GOT3 (cell line): ENCODE data around the gene ATP2B1.

Source experiments
- DNase-seq: peaks from one replicate; lab custom pipeline; 2025; ENCODE audit warnings: mixed read lengths; lab: John Stamatoyannopoulos, UW

The ATP2B1 gene

DNA sequence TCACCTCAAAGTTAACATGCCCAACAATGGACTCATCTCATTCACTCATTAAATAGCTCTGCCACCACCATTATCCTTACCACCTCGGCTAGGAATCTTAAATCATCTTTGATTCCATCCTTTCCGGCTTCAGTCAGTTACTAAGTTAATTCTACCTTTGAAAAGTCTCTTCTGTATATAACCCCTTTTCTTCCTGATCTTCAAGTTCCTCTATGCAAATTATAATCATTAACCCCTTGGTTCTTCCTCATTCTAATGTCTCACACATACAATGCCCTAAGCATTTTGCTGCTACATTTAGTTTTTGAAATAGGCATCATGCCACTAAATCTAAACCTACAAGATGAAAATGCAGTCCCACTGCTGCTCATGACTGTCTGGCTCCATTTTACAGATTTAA lies 51.6 kb downstream of the ATP2B1 start:
- DNase-seq = no peak

DNA sequence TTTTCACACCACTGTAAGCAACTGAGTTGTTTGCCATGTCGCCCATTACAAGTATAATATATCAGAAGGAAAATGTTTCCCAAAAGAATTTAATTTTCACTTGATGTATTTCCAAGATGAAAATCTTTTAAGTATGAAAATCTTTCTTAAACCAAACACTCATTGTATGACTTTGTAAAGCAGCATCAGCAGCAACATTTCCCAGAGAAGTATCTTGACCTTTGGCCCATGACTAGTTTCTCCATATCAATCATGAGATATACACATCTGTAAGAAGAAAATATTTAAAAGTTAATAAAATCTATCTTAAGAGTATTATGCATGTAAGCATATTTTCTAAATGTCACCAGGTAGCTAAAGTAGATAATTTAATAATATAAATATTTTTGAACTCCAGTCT lies 52.8 kb downstream of the ATP2B1 start:
- DNase-seq = no peak

DNA sequence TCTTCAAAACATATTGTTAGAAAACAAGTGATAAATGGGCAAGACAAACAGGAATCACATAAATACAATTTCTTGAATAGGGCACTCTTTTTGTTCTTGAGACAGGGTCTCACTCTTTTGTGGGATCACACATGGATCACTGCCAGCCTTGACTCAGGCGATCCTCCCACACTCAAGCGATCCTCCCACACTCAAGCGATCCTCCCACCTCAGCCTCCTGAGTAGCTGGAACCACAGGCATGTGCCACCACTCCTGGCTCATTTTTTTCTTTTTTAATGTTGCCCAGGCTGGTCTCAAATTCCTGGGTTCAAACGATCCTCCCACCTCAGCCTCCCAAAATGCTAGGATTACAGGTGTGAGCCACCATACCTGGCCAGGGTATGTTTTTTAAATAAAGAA lies 57.4 kb downstream of the ATP2B1 start:
- DNase-seq = no peak

DNA sequence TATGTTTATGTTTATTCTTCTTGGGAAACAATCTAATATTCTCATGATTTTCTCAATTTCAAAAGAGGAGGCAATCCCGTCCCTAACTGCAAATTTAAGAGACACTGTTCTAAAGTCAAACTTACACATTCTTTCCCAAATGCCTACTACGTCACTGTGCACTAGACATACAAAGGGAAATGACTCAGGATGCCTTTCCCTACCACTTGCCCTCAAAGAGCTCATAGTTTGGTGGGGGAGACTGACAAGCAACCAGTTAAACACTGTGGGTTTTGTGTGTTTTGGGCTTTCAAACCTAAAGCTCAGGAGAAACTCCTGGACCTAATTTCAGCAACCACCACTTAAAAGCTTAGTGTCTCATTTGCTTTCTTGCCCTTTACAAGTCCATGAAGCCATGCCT lies 58.4 kb downstream of the ATP2B1 start:
- no peak for DNase-seq

DNA sequence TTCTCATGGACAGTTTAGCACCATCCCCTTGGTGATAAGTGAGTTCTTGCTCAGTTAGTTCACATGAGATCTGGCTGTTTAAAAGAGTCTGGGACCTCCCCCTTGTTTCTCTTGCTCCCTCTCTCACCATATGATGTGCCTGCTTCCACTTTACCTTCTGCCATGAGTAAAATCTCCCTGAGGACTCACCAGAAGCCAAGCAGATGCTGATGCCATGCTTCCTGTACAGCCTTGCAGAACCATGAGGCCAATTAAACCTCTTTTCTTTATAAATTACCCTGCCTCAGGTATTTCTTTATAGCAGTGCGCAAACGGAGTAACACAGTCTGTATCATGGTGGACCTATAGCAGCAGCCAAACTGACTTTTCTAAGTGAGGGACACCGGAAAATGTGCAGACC lies 58.8 kb downstream of the ATP2B1 start:
- no peak for DNase-seq

DNA sequence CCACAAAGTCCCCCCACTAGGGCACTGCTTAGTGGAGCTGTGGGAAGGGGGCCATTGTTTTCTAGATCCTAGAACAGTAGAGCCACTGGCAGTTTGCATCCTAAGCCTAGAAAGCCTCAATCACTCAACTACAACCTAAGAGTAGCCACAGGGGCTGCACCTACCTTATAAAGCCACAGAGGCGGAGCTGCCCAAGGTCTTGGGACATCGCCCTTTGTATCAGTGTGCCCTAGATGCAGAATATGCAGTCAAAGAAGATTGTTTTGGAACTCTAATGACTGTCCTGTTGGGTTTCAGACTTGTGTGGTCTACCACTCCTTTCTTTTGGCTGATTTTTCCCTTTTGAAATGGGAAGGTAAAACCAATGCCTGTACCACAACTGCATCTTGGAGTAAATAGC lies 59.5 kb downstream of the ATP2B1 start:
- no peak for DNase-seq

DNA sequence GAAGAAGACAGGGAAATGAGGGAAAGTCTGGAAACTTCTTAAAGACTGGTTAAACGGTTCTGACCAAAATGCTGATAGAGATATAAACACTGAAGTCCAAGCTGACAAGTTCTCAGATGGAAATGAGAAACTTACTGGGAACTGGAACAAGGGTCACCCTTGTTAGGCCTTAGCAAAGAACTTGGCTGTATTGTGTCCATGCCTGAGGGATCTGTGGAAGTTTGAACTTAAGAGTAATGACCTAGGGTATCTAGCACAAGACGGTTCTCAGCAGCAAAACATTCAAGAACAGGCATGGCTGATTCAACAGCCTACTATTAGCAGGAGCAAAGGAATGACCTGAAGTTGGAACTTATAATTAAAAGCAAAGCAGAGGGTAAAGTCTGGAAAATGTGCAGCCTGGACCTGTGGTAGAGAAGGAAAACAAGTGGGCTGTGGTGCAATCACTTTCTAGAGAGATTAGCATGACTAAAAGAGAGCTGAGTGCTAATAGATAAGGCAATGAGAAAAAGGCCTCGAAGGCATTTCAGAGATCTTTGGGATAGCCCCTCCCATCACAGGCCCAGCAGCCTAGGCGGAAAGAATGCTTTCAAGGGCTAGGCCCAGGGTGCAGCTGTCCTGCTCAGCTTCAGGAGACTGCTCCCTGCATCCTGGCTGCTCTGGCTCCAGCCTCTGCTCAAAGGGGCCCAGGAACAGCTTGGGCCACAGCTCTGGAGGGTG lies 60.3 kb downstream of the ATP2B1 start:
- DNase-seq = no peak

DNA sequence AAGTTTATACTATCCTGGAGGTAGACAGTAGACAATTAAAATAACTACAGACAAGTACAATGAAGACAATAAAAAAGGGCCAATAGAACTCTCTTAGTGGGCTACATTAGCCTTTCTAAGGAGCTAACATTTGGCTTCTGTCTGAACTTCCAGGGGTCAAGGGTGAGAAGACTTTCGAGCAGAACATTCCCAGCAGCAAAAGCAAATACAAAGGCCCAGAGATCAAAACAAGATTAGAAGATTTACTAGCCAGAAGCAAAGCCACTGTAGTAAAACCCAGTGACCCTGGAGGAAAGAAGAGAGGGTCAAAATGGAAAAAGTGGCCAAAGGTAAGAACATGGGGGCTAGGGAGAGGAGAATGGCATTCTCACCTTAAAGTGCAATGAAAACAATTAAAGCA lies 63.2 kb downstream of the ATP2B1 start:
- no peak for DNase-seq

DNA sequence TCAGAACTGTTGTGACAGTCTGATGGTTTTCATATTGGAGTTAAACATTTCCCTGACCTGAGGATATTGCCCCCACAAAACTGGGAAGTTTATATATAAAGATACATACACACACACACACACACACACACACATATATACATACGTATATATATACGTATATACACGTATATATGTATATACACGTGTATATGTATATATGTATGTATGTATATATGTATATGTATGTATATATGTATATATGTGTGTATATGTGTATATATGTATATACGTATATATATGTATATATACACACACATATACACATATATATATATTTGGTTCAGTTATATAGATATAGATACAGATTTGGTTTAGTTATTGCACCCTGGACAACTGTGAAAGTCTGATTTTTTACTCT lies 65.7 kb downstream of the ATP2B1 start:
- DNase-seq = no peak

DNA sequence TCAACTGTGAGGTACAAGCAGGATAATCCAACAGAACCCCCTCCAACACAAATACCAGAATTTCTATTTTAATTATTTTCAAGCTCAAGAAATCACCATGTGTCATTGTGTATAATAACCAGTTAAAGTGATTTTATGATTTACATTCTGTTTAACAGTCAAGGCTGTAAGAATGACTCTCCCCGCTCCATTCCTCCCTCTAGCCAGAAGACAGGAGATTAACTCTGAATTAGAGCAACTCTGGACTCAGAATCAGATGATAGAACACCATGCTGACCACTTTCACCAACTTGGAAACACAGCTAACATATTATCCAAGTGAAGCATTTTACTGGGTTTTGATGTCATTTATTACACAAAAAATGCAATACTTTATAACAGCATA lies 71.9 kb downstream of the ATP2B1 start:
- no peak for DNase-seq

DNA sequence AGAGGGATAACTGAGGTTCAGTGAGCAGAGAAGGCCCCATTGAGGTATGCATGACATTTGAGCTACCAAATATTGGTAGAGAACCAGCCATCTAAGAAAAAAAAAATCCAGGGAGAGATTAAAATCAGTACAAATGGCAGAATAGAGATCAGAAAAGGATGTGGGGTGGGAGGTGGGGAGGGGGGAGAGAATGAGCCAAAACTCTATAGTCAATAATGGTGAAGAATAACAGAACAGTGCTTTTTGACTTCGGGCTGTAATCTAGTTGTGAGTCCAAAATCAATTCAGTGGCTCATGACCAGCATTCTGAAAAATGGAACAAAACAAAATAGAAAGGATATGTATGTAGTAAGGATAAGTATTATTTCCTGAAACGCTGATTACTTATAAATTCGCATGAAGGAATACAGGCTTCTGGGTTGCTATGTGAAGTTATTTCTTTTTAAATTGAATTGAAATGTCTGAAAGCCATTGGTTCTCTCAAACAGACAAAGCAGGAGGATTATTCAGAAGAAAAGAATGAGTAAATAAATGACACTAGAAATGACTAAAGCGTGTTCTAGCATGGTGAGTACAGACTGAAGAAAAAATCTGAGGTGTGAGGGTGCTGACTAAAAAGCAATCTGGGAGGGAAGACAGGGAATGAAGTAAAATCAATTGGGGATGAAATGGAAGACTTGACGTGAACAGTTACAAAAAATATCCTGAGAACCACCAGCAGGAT lies 72.4 kb downstream of the ATP2B1 start:
- no peak for DNase-seq

DNA sequence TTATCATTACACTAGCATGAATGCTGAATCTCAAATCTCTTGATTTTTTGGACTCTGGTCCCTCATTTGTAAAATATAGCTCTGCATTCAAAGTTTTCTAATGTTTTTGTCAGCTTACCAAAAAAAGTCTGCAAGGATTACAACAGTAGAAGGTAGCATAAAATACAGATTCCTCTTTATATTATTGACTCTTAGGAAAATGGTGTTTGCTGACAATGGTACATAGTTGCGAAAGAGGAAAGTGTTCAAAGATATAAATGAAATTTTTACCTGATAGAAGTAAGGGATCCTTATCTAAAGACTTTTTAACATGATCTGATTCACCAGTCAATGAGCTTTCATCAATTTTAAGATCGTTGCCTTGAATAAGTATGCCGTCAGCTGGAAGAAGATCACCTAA lies 74.1 kb downstream of the ATP2B1 start:
- DNase-seq = no peak

DNA sequence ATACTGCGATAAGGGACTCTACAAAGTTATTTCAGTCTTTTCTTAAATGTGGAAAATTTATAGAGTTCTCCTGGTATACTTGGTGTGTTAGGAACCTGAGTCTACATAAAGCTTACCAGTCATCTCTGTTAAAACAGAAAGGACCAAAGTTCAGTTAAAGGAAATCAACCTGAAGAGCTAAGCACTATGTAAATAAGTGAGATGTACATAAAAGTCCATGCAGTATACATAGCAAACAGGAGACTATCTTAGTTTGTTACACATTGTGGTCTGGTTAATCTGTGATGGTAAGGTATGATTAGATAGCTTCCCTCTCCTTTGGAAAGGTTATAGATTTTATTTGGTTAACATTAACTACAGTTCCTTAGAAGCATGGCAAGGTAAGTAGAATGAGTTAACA lies 75.9 kb downstream of the ATP2B1 start:
- DNase-seq = no peak

DNA sequence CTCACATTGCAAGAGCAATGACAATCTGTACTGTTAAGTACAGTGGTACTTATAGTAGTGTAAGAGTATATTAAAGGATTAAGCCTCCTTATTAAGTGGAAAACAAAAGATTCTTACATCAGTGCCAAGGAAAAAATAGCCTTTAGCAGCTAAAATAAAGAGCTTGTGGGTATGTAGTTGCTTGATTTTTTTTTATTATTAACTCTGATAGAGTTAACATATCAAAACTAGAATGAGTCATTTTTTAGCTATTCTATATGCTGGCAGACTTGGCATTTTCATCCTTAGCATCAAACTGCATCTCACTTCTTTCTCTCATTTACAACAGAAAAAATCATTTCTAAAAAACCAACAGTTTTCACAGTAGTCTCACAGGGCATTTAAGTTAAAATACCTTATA lies 86.5 kb downstream of the ATP2B1 start:
- DNase-seq = no peak

DNA sequence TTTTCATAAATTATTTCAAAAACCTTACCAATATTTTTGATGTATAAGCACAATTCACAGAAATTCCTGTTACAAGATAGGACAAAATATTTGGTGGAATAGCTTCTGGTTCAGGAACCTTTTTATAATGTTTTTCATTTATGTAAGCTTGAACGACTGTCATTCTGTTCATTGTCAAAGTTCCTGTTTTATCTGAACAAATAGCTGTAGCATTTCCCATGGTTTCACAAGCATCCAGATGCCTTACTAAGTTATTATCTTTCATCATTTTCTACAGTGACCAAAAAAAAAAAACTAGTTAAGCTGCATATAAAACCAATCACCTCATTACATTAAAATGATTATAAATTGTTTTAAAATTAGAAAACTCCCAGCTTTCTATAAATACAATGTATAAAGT lies 87.1 kb downstream of the ATP2B1 start:
- no peak for DNase-seq

DNA sequence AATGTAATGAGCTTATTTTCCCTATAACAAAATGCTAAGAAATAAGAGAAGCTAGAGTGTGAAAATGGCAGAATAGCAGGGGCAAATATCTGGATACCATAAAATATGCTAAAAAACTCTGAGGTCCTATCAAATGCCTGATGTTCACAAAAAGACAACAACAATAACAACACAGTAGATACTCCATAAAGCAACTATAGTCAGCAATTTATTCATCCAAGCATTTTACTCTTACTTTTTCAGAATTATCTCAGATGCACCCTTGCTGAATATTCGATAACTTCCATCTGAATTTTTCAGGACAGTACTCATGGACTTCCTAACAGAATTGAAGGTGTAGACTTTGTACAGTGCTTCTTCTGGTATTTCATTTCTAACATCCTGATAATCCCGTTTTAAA lies 88.9 kb downstream of the ATP2B1 start:
- no peak for DNase-seq

DNA sequence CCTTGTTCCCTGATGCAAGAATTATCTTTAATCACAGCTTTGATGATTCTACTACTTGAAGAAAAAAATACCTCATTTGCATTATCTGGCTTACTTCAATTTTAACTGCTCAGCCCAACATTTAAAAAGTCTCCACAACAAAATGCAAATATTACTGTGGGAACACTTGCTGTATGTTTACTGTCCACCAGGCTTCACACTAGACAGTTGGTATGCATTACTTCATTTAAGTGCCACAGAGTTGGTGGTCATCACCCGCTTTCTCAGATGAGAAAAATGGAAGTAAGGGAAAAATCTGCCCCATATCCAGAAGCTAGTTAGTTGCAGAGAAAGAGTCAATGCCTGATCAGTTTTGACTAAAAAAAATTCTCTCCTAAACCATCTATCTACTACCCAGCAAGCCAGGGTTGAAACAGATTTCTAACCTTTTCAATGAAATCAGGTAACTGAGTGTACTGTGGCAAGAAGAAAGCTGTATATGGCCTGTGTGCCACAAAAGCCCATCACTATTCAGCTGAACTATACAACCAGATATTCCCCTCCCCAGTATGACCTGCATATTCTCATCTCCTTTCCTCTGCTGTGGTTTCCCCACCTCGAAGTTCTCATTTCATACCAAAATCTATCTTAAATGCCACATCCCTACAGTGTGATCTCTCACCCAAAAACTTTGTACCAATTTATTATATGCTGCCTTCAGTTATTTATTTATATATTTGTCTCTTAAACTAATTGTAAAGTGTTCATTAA lies 90.3 kb downstream of the ATP2B1 start:
- DNase-seq = no peak

DNA sequence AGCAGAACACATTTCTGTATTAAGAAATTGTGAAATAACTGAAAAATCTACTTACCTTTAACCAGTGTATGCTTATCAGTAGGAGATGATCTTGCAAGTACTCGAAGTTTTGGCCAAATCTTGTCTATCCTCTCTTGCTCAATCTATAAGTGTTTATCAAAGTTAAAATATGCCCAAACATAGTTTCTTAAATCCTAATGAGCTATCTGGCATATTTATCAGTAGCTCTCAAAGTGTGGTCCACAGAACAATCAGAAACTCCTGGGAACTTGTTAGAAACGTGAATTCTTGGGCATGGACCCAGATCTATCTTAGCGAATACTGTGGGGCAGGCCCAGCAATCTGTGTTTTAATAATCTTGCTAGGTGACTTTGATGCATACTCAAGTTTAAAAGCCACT lies 98.3 kb downstream of the ATP2B1 start:
- DNase-seq = no peak

DNA sequence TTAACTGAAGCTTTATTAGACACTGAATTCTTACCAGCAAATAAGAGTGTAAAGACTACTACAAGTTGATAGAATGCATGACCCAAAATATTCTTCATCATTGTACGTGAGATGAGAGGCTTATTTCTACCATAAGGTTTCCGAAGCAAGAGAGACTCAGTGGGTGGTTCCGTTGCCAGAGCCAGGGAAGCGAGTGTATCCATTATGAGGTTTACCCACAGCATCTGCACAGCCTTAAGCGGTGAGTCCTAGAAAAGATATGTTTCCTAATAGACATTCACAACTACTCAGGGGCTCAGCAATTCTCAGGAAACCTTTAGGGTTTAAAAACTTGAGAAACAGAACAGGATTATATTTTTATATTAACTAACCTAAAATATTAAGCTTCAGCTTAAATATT lies 105.0 kb downstream of the ATP2B1 start:
- no peak for DNase-seq

DNA sequence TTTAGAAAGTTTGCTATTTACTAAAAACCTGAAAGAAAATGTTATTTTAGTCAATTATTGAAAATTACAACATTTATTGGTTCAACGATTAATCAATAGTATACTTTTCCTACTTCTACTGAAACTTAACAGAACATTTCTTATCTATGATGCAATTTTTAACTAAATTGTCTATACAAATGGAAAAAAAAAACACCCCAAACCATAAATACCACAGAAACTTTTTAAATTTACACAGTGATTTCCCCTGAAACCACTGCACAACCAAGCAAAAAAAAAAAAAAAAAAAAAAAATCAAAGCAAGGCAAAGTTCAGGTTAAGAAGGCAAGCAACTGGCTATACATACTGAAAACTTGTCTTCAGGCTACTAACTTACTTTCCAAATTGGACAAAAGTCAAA lies 110.9 kb downstream of the ATP2B1 start:
- no peak for DNase-seq

DNA sequence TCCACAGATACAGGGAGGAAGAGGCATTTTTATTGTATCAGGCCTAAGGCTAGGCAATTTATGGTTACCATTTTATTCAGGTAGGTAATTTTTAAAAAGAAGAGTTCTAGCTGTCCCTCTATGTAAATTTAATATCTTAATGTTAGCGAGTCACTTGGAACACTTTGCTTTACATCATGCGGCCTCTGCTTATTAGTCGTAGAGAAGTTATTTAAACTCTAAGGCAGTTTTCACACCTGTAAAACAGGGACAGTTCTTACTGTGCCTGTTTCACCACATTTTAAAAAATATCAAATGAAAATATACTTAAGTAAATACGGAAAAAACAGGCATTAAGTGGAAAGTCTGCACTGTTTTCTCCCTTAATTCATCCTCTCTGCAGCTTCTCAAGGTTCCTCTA lies 111.4 kb downstream of the ATP2B1 start:
- DNase-seq = no peak

DNA sequence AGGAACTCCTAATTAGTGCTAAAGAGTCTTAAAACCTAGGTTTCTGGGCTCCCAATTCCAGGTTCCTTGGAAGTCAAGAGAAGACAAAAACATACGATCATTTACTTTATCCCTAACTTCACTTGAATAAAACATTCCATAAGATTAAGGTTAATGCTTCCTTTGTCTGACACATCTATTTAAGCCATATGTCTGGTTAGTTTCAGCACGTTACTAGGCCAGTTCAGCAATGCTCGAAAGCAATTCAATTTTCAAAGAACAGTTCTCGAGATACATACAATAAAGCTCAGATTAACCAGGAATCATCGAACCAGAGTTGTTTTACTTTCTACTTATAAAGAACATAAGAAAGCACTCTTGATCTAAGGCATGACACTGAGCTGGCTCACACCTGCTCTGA lies 114.8 kb downstream of the ATP2B1 start:
- no peak for DNase-seq

DNA sequence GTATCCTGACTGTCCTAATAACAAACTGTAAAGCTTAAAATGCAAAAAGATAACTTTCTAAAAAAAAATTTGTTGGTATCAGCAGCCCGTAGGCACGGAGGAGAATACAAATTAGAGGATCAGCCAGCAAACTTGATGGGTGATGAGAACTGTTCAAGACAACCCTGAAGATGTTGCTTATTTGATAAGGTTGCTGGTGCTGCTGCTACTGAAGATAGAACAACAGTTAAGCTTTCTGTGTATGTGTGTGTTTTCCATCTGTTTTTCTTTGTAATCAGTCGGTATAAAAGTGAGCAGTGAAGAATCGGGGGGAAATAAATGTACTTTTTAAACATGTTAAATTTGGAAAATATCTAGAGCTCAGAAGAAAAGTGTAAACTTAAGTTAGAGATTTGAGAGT lies 115.4 kb downstream of the ATP2B1 start:
- no peak for DNase-seq
